G401.6 (cell line): ENCODE results near the gene ZFR.
"Not testable (repeated sequence)": the region's sequence is repeated elsewhere in the genome, so short reads cannot be mapped to it uniquely, and the experiment has no call there.

Experiments
- FAIRE-seq: peaks from 2 replicates; lab custom pipeline; 2012; peaks lifted over from hg19 to GRCh38; lab: Jason Lieb, UNC

ZFR gene

GRCh38 chr5:32450952-32451351 is 6.4 kb upstream of the ZFR start:
- FAIRE-seq, result no peak

GRCh38 chr5:32449262-32449661 is 4.7 kb upstream of the ZFR start:
- no peak for FAIRE-seq

GRCh38 chr5:32446630-32447029 is 2.1 kb upstream of the ZFR start:
- no peak for FAIRE-seq

GRCh38 chr5:32445831-32446614 is 1.5 kb upstream of the ZFR start:
- FAIRE-seq, result no peak

- FAIRE-seq, result no peak
Measured at GRCh38 chr5:32445287-32445758, 783 bp upstream of the ZFR start.

GRCh38 chr5:32443541-32444430 is 754 bp downstream of the ZFR start:
- FAIRE-seq, result no peak

- FAIRE-seq, result no peak
Measured at GRCh38 chr5:32443145-32443540, 1.4 kb downstream of the ZFR start.

GRCh38 chr5:32439086-32439642 is 5.4 kb downstream of the ZFR start:
- FAIRE-seq, result no peak

- FAIRE-seq, result no peak
Measured at GRCh38 chr5:32436553-32437242, 7.8 kb downstream of the ZFR start.

GRCh38 chr5:32435383-32435782 is 9.2 kb downstream of the ZFR start:
- no peak for FAIRE-seq

GRCh38 chr5:32434221-32434620 is 10.3 kb downstream of the ZFR start:
- no peak for FAIRE-seq

GRCh38 chr5:32432633-32433032 is 11.9 kb downstream of the ZFR start:
- FAIRE-seq, result no peak

GRCh38 chr5:32430825-32431224 is 13.7 kb downstream of the ZFR start:
- FAIRE-seq, result not testable (repeated sequence)

- FAIRE-seq, result no peak
Measured at GRCh38 chr5:32428426-32428825, 16.1 kb downstream of the ZFR start.

- FAIRE-seq, result no peak
Measured at GRCh38 chr5:32426440-32427151, 17.9 kb downstream of the ZFR start.

GRCh38 chr5:32422697-32423096 is 21.8 kb downstream of the ZFR start:
- FAIRE-seq, result no peak

GRCh38 chr5:32421075-32421474 is 23.5 kb downstream of the ZFR start:
- FAIRE-seq, result no peak

GRCh38 chr5:32420506-32420905 is 24.0 kb downstream of the ZFR start:
- FAIRE-seq, result no peak

GRCh38 chr5:32419791-32420190 is 24.7 kb downstream of the ZFR start:
- FAIRE-seq, result no peak

GRCh38 chr5:32413466-32414263 is 30.9 kb downstream of the ZFR start:
- FAIRE-seq, result peak; percentile 42

- no peak for FAIRE-seq
Measured at GRCh38 chr5:32410630-32411029, 33.9 kb downstream of the ZFR start.
